ENCODE results near the gene HNRNPA1.

DNA sequence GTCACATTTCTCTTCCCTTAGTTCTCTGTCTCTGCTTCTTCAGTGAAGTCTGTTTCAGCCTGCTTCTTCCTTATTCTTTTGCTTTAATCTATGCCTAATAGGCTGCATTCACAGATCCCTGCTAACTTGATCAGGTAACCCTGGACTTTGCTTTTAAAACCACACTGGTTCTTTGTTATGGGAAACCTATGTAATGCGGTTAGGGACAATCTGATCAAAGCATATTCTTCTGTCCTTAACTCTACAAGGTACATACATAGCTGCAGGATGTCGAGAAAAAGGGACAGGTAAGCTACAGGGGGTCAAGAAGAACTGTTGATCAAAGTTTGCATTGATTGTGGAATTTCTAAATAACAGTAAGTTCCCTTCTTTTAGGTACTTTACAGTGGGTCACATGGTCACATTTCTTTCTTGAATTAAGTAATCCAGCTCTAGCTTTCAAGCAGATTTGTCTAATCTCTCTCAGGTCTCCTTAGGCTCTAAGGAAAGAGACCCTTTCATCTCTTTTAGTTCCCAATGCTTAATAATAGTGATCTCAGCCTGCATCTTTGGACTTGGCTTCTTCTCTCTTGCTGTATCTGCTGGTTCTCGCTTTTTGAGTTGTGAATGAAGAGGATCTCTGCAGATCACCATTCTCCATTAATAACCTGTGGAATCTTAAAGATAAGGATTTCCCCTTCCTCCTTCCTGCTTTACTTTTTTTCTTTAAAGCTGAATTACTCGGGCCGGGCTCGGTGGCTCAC, 48.2 kb downstream of the HNRNPA1 start:
- TF ChIP-seq, protein P1, sequence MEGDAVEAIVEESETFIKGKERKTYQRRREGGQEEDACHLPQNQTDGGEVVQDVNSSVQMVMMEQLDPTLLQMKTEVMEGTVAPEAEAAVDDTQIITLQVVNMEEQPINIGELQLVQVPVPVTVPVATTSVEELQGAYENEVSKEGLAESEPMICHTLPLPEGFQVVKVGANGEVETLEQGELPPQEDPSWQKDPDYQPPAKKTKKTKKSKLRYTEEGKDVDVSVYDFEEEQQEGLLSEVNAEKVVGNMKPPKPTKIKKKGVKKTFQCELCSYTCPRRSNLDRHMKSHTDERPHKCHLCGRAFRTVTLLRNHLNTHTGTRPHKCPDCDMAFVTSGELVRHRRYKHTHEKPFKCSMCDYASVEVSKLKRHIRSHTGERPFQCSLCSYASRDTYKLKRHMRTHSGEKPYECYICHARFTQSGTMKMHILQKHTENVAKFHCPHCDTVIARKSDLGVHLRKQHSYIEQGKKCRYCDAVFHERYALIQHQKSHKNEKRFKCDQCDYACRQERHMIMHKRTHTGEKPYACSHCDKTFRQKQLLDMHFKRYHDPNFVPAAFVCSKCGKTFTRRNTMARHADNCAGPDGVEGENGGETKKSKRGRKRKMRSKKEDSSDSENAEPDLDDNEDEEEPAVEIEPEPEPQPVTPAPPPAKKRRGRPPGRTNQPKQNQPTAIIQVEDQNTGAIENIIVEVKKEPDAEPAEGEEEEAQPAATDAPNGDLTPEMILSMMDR (IDR thresholded peaks at IDR 0.05), result no peak
- TF ChIP-seq POLR2A (IDR thresholded peaks at IDR 0.05), result no peak
